Lung microvascular endothelial cell (primary cell): ENCODE results near the gene SCYGR3. TPM values are rescaled to one million over a fixed set of nuclear protein-coding genes. Genes with fewer than 3 reads are reported as not detected.
"Not testable (repeated sequence)": the region's sequence is repeated elsewhere in the genome, so short reads cannot be mapped to it uniquely, and the experiment has no call there.

ENCODE experiments used
- DNase-seq, 2 donors: peaks; one replicate each; pipeline versions ENCODE4 v3.0.0 to v3.0.0-alpha.2; 2010; ENCODE audit warnings: low read depth in 2 of 2
- total RNA-seq: library from RNA; depleted of rRNA; stranded (reverse); fragments of >200 nt; gene quantifications from 2 replicates; pipeline ENCODE4 v1.2.1, GENCODE V29; 2014

Gene SCYGR3
- total RNA-seq, 1 donor from 2014 or later, result not detected

GRCh38 chr2:227614246-227614645, 394 bp downstream of the SCYGR3 start:
- DNase-seq, result no peak

GRCh38 chr2:227613272-227613660, 1.4 kb downstream of the SCYGR3 start:
- no peak for DNase-seq

GRCh38 chr2:227612546-227613271, 1.9 kb downstream of the SCYGR3 start:
- DNase-seq, result no peak

- DNase-seq, result no peak
These were observed 4.5 kb downstream of the SCYGR3 start for GRCh38 chr2:227610123-227610522.

- no peak for DNase-seq
These were observed 5.9 kb downstream of the SCYGR3 start for GRCh38 chr2:227608561-227609338.

- DNase-seq, result no peak
These were observed 6.7 kb downstream of the SCYGR3 start for GRCh38 chr2:227607941-227608340.

GRCh38 chr2:227606476-227606875, 8.2 kb downstream of the SCYGR3 start:
- no peak for DNase-seq

GRCh38 chr2:227602358-227602757, 12.3 kb downstream of the SCYGR3 start:
- no peak for DNase-seq

GRCh38 chr2:227598835-227599503, 15.7 kb downstream of the SCYGR3 start, which contains the start of gene SCYGR2:
Gene SCYGR2, plus strand, starts transcription at chr2:227598893. Its CDS starts 0 bp downstream, at chr2:227598893.
- not testable (repeated sequence) for DNase-seq

GRCh38 chr2:227597998-227598397, 16.6 kb downstream of the SCYGR3 start:
- DNase-seq, result no peak

- DNase-seq, result no peak
These were observed 17.6 kb downstream of the SCYGR3 start for GRCh38 chr2:227597036-227597435.

GRCh38 chr2:227595797-227596196, 18.8 kb downstream of the SCYGR3 start:
- no peak for DNase-seq

- no peak for DNase-seq
These were observed 21.8 kb downstream of the SCYGR3 start for GRCh38 chr2:227592694-227593387.

GRCh38 chr2:227582369-227582768, 32.3 kb downstream of the SCYGR3 start:
- DNase-seq, result no peak

GRCh38 chr2:227579791-227580190, 34.8 kb downstream of the SCYGR3 start:
- DNase-seq, result no peak

- DNase-seq, result no peak
These were observed 36.0 kb downstream of the SCYGR3 start for GRCh38 chr2:227578642-227579041.

- DNase-seq, result no peak
These were observed 37.1 kb downstream of the SCYGR3 start for GRCh38 chr2:227577555-227577954.

- no peak for DNase-seq
These were observed 37.8 kb downstream of the SCYGR3 start for GRCh38 chr2:227576812-227577211.

GRCh38 chr2:227576110-227576509, 38.5 kb downstream of the SCYGR3 start:
- peak in 1 of 2 donors; percentile 91 for DNase-seq

GRCh38 chr2:227570615-227571014, 44.0 kb downstream of the SCYGR3 start:
- DNase-seq, result no peak

- no peak for DNase-seq
These were observed 45.8 kb downstream of the SCYGR3 start for GRCh38 chr2:227568852-227569169.

GRCh38 chr2:227566012-227566411, 48.6 kb downstream of the SCYGR3 start:
- DNase-seq, result no peak
